T-helper 2 cell treated with Interferon-gamma antibody and Interleukin-4, amounts not matched to agents 100 ng/mL and 5 ng/mL, for 36 hours (primary cell): ENCODE results near the gene MAJIN. TPM values are rescaled to one million over a fixed set of nuclear protein-coding genes. Genes with fewer than 3 reads are reported as not detected.
"Not testable (repeated sequence)": the region's sequence is repeated elsewhere in the genome, so short reads cannot be mapped to it uniquely, and the experiment has no call there.

Experiments used
- intact Hi-C: fragments of 100-400 bp; cut with micrococcal nuclease; formaldehyde crosslinking; loops from one replicate; pipeline ENCODE4 v1.15.1; 2023
- total RNA-seq: library from RNA; stranded (reverse); gene quantifications from 2 replicates; pipeline ENCODE4 v1.2.3, GENCODE V29; 2022

MAJIN gene
- total RNA-seq, 1 donor from 2014 or later: not detected

- intact Hi-C loops: no loop called here
These were observed 22.4 kb upstream of the MAJIN start for GRCh38 chr11:64994318-64994717.

- intact Hi-C loops: no loop called here
These were observed 18.5 kb upstream of the MAJIN start for GRCh38 chr11:64990222-64990923.

GRCh38 chr11:64989416-64989815, 17.5 kb upstream of the MAJIN start:
- intact Hi-C loops: no loop called here

- intact Hi-C loops: no loop called here
These were observed 16.3 kb upstream of the MAJIN start for GRCh38 chr11:64987998-64988854.

- intact Hi-C loops: not testable (repeated sequence)
These were observed 11.4 kb upstream of the MAJIN start for GRCh38 chr11:64983339-64983738.

- intact Hi-C loops: no loop called here
These were observed 4.7 kb upstream of the MAJIN start for GRCh38 chr11:64976651-64977050.

- intact Hi-C loops: no loop called here
These were observed 2.2 kb upstream of the MAJIN start for GRCh38 chr11:64974124-64974523.

GRCh38 chr11:64970731-64971151, 1.2 kb downstream of the MAJIN start:
- intact Hi-C loops: no loop called here

- intact Hi-C loops: no loop called here
These were observed 2.7 kb downstream of the MAJIN start for GRCh38 chr11:64969209-64969608.

- intact Hi-C loops: no loop called here
These were observed 4.5 kb downstream of the MAJIN start for GRCh38 chr11:64967375-64967774.

GRCh38 chr11:64963072-64963631, 8.8 kb downstream of the MAJIN start:
- intact Hi-C loops: no loop called here

GRCh38 chr11:64960719-64961118, 11.2 kb downstream of the MAJIN start:
- intact Hi-C loops: no loop called here

GRCh38 chr11:64959498-64959897, 12.4 kb downstream of the MAJIN start:
- intact Hi-C loops: no loop called here

- intact Hi-C loops: no loop called here
These were observed 17.7 kb downstream of the MAJIN start for GRCh38 chr11:64954201-64954600.

GRCh38 chr11:64951529-64951928, 20.4 kb downstream of the MAJIN start:
- intact Hi-C loops: no loop called here

- intact Hi-C loops: no loop called here
These were observed 24.6 kb downstream of the MAJIN start for GRCh38 chr11:64947208-64947814.

GRCh38 chr11:64936539-64936938, 35.4 kb downstream of the MAJIN start:
- intact Hi-C loops: no loop called here

GRCh38 chr11:64935359-64936081, 36.4 kb downstream of the MAJIN start, which contains the start of gene GPHA2:
GPHA2 (minus strand) TSS chr11:64935893; CDS start chr11:64935460, 433 bp downstream.
- intact Hi-C loops: no loop called here

GRCh38 chr11:64934682-64935358, 37.1 kb downstream of the MAJIN start:
- intact Hi-C loops: no loop called here

- intact Hi-C loops: no loop called here
These were observed 37.8 kb downstream of the MAJIN start for GRCh38 chr11:64933935-64934681.
